Astrocyte of the hippocampus (primary cell): ENCODE data around the gene VEGFA.

Experiments used
- DNase-seq: peaks from one replicate; pipeline ENCODE4 v3.0.0; 2011; ENCODE audit warnings: low read depth, low spot score

Gene VEGFA

GRCh38 chr6:43771858-43772680 is 2.1 kb downstream of the VEGFA start:
- peak; percentile 81 for DNase-seq

- peak; percentile 62 for DNase-seq
These were observed 2.7 kb downstream of the VEGFA start for GRCh38 chr6:43772681-43773049.

GRCh38 chr6:43773050-43773979 is 3.3 kb downstream of the VEGFA start:
- DNase-seq, result peak; percentile 54

GRCh38 chr6:43773980-43774775 is 4.2 kb downstream of the VEGFA start:
- no peak for DNase-seq

- DNase-seq, result peak; percentile 86
These were observed 4.9 kb downstream of the VEGFA start for GRCh38 chr6:43774776-43775534.

- DNase-seq, result no peak
These were observed 5.5 kb downstream of the VEGFA start for GRCh38 chr6:43775535-43775885.

GRCh38 chr6:43776115-43776798 is 6.2 kb downstream of the VEGFA start:
- DNase-seq, result peak; percentile 23

GRCh38 chr6:43776799-43777776 is 7.1 kb downstream of the VEGFA start:
- no peak for DNase-seq

GRCh38 chr6:43778131-43778855 is 8.3 kb downstream of the VEGFA start:
- no peak for DNase-seq

GRCh38 chr6:43778976-43779851 is 9.2 kb downstream of the VEGFA start:
- DNase-seq, result no peak

- peak; percentile 42 for DNase-seq
These were observed 9.8 kb downstream of the VEGFA start for GRCh38 chr6:43779852-43780236.

- DNase-seq, result no peak
These were observed 10.3 kb downstream of the VEGFA start for GRCh38 chr6:43780293-43780692.

GRCh38 chr6:43780941-43781928 is 11.2 kb downstream of the VEGFA start:
- no peak for DNase-seq

- no peak for DNase-seq
These were observed 12.1 kb downstream of the VEGFA start for GRCh38 chr6:43781941-43782704.

GRCh38 chr6:43782764-43783513 is 12.9 kb downstream of the VEGFA start:
- DNase-seq, result no peak
